GM12878 (cell line): Measurements from ENCODE around the gene C8G.

Experiments used
- ASH2L ChIP-seq: fragments of 300-600, 200-600 bp; sonication (generic); IDR thresholded peaks from 2 replicates; pipeline ENCODE4 v1.6.1; 2017; ENCODE audit warnings: low read depth, mild to moderate bottlenecking, borderline replicate concordance
- CTCF ChIP-seq, 3 experiments: IDR thresholded peaks in 2 of 3; conservative IDR thresholded peaks in 1 of 3; 2 replicates each; pipeline ENCODE4 v1.5.1; 2011; ENCODE audit warnings: low read depth in 3 of 3, low read length in 3 of 3, mild to moderate bottlenecking in 3 of 3, control low read depth in 2 of 3, moderate library complexity in 2 of 3, inconsistent platforms in 1 of 3, mixed read lengths in 1 of 3; ENCODE audit not compliant: control insufficient read depth in 2 of 3, insufficient read depth in 1 of 3; ENCODE audit errors: extremely low read depth in 1 of 3
- EGR1 ChIP-seq, 2 experiments: IDR thresholded peaks; 1 replicate in 1 of 2; 2 replicates in 1 of 2; pipeline ENCODE4 v1.6.1; 2011 to 2012; ENCODE audit warnings: low read depth in 2 of 2, low read length in 2 of 2, borderline replicate concordance in 1 of 2, mild to moderate bottlenecking in 1 of 2, moderate library complexity in 1 of 2
- EP300 ChIP-seq, 2 experiments: fragments of 150-350 bp in 1 of 2; IDR thresholded peaks; 2 replicates each; pipeline ENCODE4 v1.6.1; 2011 to 2012; ENCODE audit warnings: low read depth in 2 of 2, low read length in 2 of 2, borderline replicate concordance in 1 of 2, improper control_type of control experiment in 1 of 2, inconsistent platforms in 1 of 2; ENCODE audit not compliant: control insufficient read depth in 1 of 2
- ESRRA ChIP-seq: IDR thresholded peaks from 2 replicates; pipeline ENCODE4 v1.6.1; 2012; ENCODE audit warnings: mild to moderate bottlenecking, low read length, improper control_type of control experiment
- MLLT1 ChIP-seq: fragments of 450-650 bp; IDR thresholded peaks from 2 replicates; pipeline ENCODE4 v1.6.1; 2016; ENCODE audit warnings: mild to moderate bottlenecking
- RCOR1 ChIP-seq: conservative IDR thresholded peaks from 2 replicates; pipeline ENCODE4 v1.6.1; 2012; ENCODE audit warnings: low read depth, low read length, improper control_type of control experiment
- RFX5 ChIP-seq: IDR thresholded peaks from 2 replicates; pipeline ENCODE4 v1.6.1; 2011; ENCODE audit warnings: low read depth, low read length, improper control_type of control experiment
- SIN3A ChIP-seq: IDR thresholded peaks from 2 replicates; pipeline ENCODE4 v1.6.1; 2012; ENCODE audit warnings: low read depth, low read length, improper control_type of control experiment
- SP1 ChIP-seq: IDR thresholded peaks from one replicate; pipeline ENCODE4 v1.6.1; 2011; ENCODE audit warnings: low read depth, low read length
- STAT1 ChIP-seq: fragments of 450-650 bp; conservative IDR thresholded peaks from 2 replicates; pipeline ENCODE4 v1.6.1; 2014; ENCODE audit warnings: antibody characterized with exemption, mild to moderate bottlenecking
- TAF1 ChIP-seq: IDR thresholded peaks from 2 replicates; pipeline ENCODE4 v1.6.1; 2011; ENCODE audit warnings: mild to moderate bottlenecking, low read depth, low read length, borderline replicate concordance
- ZNF384 ChIP-seq: IDR thresholded peaks from 2 replicates; pipeline ENCODE4 v1.6.1; 2012; ENCODE audit warnings: low read depth, mild to moderate bottlenecking, low read length, improper control_type of control experiment, borderline replicate concordance
- ZNF622 ChIP-seq: fragments of 450-650 bp; IDR thresholded peaks from 2 replicates; pipeline ENCODE4 v1.6.1; 2017; ENCODE audit warnings: mild to moderate bottlenecking, inconsistent platforms

DNA sequence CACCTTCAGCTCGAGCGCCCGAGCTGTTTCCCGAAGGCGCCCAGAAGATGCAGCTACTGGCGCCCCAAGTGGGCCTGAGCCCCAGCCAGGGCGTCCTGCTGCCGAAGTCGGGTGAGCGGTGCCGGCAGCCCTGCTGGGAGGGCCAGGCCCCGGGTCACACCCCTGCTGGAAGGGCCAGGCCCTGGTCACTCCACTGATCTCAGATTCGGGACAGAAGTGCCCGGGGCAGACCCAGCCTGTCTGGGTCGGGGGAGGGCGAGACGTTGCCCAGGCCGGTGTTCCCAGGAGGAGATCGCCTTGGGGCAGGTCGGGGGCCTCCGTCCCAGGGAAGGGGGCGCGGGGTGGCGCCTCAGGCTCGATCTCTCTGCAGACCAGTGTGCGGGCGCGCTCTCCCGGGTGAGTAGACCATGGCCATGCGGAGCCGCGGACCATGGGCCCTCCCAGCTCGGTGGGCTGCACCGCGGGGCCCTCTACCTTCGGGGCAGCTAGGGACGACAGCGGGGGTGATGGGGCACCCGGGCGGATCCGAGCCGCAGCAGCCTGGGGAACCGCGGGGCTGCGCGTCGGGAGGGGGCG is 40.1 kb downstream of the C8G start:
- TF ChIP-seq SIN3A (no peak), MLLT1 (no peak), ZNF384 (no peak), RFX5 (no peak), STAT1 (no peak), RCOR1 (no peak), EGR1 (IDR thresholded peaks at IDR 0.05; ENCODE audit: borderline replicate concordance in 1 of 2, low read depth in 2 of 2, low read length in 2 of 2) (no peak), SP1 (no peak), ASH2L (no peak), ESRRA (no peak), TAF1 (no peak), CTCF (IDR thresholded peaks at IDR 0.05 in 2 of 3, conservative IDR thresholded peaks at IDR 0.05 in 1 of 3; ENCODE audit: control insufficient read depth in 2 of 3, extremely low read depth in 1 of 3, insufficient read depth in 1 of 3, low read depth in 3 of 3, low read length in 3 of 3) (no peak), EP300 (IDR thresholded peaks at IDR 0.05; ENCODE audit: borderline replicate concordance in 1 of 2, control insufficient read depth in 1 of 2, low read depth in 2 of 2, low read length in 2 of 2) (no peak), ZNF622 (no peak)
